Keratinocyte (primary cell): ENCODE data around the gene CCDC33. TPM values are rescaled to one million over a fixed set of nuclear protein-coding genes. Genes with fewer than 3 reads are reported as not detected.

Experiments
- DNase-seq: peaks from one replicate; pipeline ENCODE4 v3.0.0-alpha.2; 2011; ENCODE audit warnings: low read depth, missing footprints, low spot score
- FAIRE-seq: peaks from 2 replicates; lab custom pipeline; 2011; peaks lifted over from hg19 to GRCh38; lab: Jason Lieb, UNC
- H2AFZ ChIP-seq: 2 replicates; pipeline ENCODE4 v1.6.0; 2012; ENCODE audit warnings: low read length, control low read depth, inconsistent platforms; ENCODE audit not compliant: control insufficient read depth
- H3K27ac ChIP-seq: 2 replicates; pipeline ENCODE4 v1.5.1; 2011; ENCODE audit warnings: low read length; ENCODE audit not compliant: control insufficient read depth, insufficient read depth
- H3K27me3 ChIP-seq: 3 replicates; pipeline ENCODE4 v1.6.0; 2011; ENCODE audit warnings: low read length; ENCODE audit not compliant: control insufficient read depth, insufficient read depth; ENCODE audit errors: extremely low read depth
- H3K36me3 ChIP-seq, 2 experiments: 2 replicates in 1 of 2; 3 replicates in 1 of 2; pipeline ENCODE4 v1.5.1; 2011; ENCODE audit warnings: low read length in 2 of 2, mild to moderate bottlenecking in 1 of 2; ENCODE audit not compliant: control insufficient read depth in 2 of 2, insufficient read depth in 2 of 2; ENCODE audit errors: extremely low read depth in 1 of 2
- H3K4me1 ChIP-seq: 3 replicates; pipeline ENCODE4 v1.5.1; 2011; ENCODE audit warnings: low read length; ENCODE audit not compliant: control insufficient read depth, insufficient read depth; ENCODE audit errors: extremely low read depth
- H3K4me2 ChIP-seq: 3 replicates; pipeline ENCODE4 v1.6.0; 2011; ENCODE audit warnings: low read depth, low read length; ENCODE audit not compliant: control insufficient read depth, insufficient read depth; ENCODE audit errors: extremely low read depth
- H3K4me3 ChIP-seq, 3 experiments: fragments of 200-600 bp in 1 of 3; sonication (generic) in 1 of 3; 2 replicates in 2 of 3; 3 replicates in 1 of 3; pipeline ENCODE4 v1.5.1; 2011 to 2016; ENCODE audit warnings: low read length in 3 of 3, mild to moderate bottlenecking in 3 of 3, control low read depth in 2 of 3, inconsistent platforms in 1 of 3, low read depth in 1 of 3, mixed read lengths in 1 of 3, mixed run types in 1 of 3, moderate library complexity in 1 of 3; ENCODE audit not compliant: control insufficient read depth in 2 of 3, insufficient read depth in 2 of 3; ENCODE audit errors: extremely low read depth in 1 of 3
- H3K79me2 ChIP-seq: 2 replicates; pipeline ENCODE4 v1.6.0; 2012; ENCODE audit warnings: low read length; ENCODE audit not compliant: control insufficient read depth, insufficient read depth
- H3K9ac ChIP-seq: 3 replicates; pipeline ENCODE4 v1.6.0; 2011; ENCODE audit warnings: low read length; ENCODE audit not compliant: control insufficient read depth, insufficient read depth; ENCODE audit errors: extremely low read depth
- H3K9me1 ChIP-seq: 3 replicates; pipeline ENCODE4 v1.6.0; 2011; ENCODE audit warnings: low read length; ENCODE audit not compliant: control insufficient read depth, insufficient read depth; ENCODE audit errors: extremely low read depth
- H3K9me3 ChIP-seq: 2 replicates; pipeline ENCODE4 v1.5.1; 2012; ENCODE audit warnings: low read depth, low read length; ENCODE audit not compliant: control insufficient read depth
- H4K20me1 ChIP-seq: 3 replicates; pipeline ENCODE4 v1.6.0; 2011; ENCODE audit warnings: low read length; ENCODE audit not compliant: control insufficient read depth, insufficient read depth; ENCODE audit errors: extremely low read depth
- CTCF ChIP-seq, 3 experiments: IDR thresholded peaks in 1 of 3; conservative IDR thresholded peaks in 1 of 3; optimal IDR thresholded peaks in 1 of 3; 2 replicates in 2 of 3; 3 replicates in 1 of 3; pipeline versions ENCODE3 to v1.5.1; 2011; ENCODE audit warnings: low read length in 3 of 3, mild to moderate bottlenecking in 3 of 3, moderate library complexity in 2 of 3, control low read depth in 1 of 3, inconsistent platforms in 1 of 3; ENCODE audit not compliant: insufficient read depth in 2 of 3; ENCODE audit errors: extremely low read depth in 1 of 3
- EZH2 ChIP-seq: IDR thresholded peaks from one replicate; pipeline ENCODE4 v1.6.1; 2012; ENCODE audit warnings: inconsistent platforms, mild to moderate bottlenecking, low read length, moderate library complexity
- dilution Hi-C: fragments of 300-500 bp; cut with MboI; formaldehyde crosslinking; loops from one replicate; pipeline ENCODE4 v1.7.0; 2020; ENCODE audit warnings: low sequenced_read_pairs; ENCODE audit not compliant: extremely low pct_ligation_motif_present
- polyA plus RNA-seq, 5 experiments: library from polyadenylated mRNA; depleted of rRNA in 3 of 5; stranded (reverse) in 3 of 5; stranded (forward) in 1 of 5; unstranded in 1 of 5; fragments of >200 nt; gene quantifications; 1 replicate in 1 of 5; 2 replicates in 3 of 5; 3 replicates in 1 of 5; pipeline versions ENCODE4 v1.2.1 to v1.2.3, GENCODE V29; 2011 to 2012; ENCODE audit warnings: missing spikeins in 2 of 5, low read depth in 1 of 5, low replicate concordance in 1 of 5

CCDC33 gene
- polyA plus RNA-seq, 1 donor (not counting 4 experiments of a cell fraction or from before 2014, with no cell fraction given) = not detected

- Histone ChIP-seq H3K27me3 (peaks cover 65% of the 10 kb centered on the region), H3K9ac (no peak overlapping the region), H3K36me3 (no peaks in the 10 kb centered on the region), H4K20me1 (no peaks in the 10 kb centered on the region), H3K9me1 (no peaks in the 10 kb centered on the region), H3K27ac (no peak overlapping the region), H3K4me2 (no peak overlapping the region), H3K4me1 (no peaks in the 10 kb centered on the region), H3K79me2 (no peaks in the 10 kb centered on the region), H2AFZ (no peak overlapping the region), H3K9me3 (no peaks in the 10 kb centered on the region), H3K4me3 (no peak overlapping the region)
- DNase-seq (no peak), FAIRE-seq (no peak)
- dilution Hi-C loops = no loop called here
- TF ChIP-seq EZH2 = no peak
Measured at GRCh38 chr15:74231475-74231874, 4.7 kb upstream of the CCDC33 start.

GRCh38 chr15:74233373-74233772 is 2.8 kb upstream of the CCDC33 start:
- Histone ChIP-seq H3K4me3 (no peak overlapping the region), H3K9ac (no peak overlapping the region), H3K9me1 (no peaks in the 10 kb centered on the region), H3K36me3 (no peaks in the 10 kb centered on the region), H3K27me3 (peaks cover 49% of the 10 kb centered on the region), H3K79me2 (no peaks in the 10 kb centered on the region), H3K9me3 (no peaks in the 10 kb centered on the region), H2AFZ (no peak overlapping the region), H3K27ac (no peak overlapping the region), H4K20me1 (no peaks in the 10 kb centered on the region), H3K4me1 (no peaks in the 10 kb centered on the region), H3K4me2 (no peak overlapping the region)
- DNase-seq = no peak
- TF ChIP-seq CTCF (optimal IDR thresholded peaks at IDR 0.05 in 1 of 3, IDR thresholded peaks at IDR 0.05 in 1 of 3, conservative IDR thresholded peaks at IDR 0.05 in 1 of 3; ENCODE audit: extremely low read depth in 1 of 3, insufficient read depth in 2 of 3, low read length in 3 of 3) (no peak), EZH2 (no peak)
- FAIRE-seq = no peak
- dilution Hi-C loops = no loop called here
